Keratinocyte (primary cell): Measurements from ENCODE around the gene OR13A1. TPM values are rescaled to one million over a fixed set of nuclear protein-coding genes. Genes with fewer than 3 reads are reported as not detected.
"Not testable (repeated sequence)": the region's sequence is repeated elsewhere in the genome, so short reads cannot be mapped to it uniquely, and the experiment has no call there.

Experiments used
- DNase-seq: peaks from one replicate; pipeline ENCODE4 v3.0.0-alpha.2; 2011; ENCODE audit warnings: low read depth, missing footprints, low spot score
- FAIRE-seq: peaks from 2 replicates; lab custom pipeline; 2011; peaks lifted over from hg19 to GRCh38; lab: Jason Lieb, UNC
- H2AFZ ChIP-seq: 2 replicates; pipeline ENCODE4 v1.6.0; 2012; ENCODE audit warnings: low read length, control low read depth, inconsistent platforms; ENCODE audit not compliant: control insufficient read depth
- H3K27ac ChIP-seq: 2 replicates; pipeline ENCODE4 v1.5.1; 2011; ENCODE audit warnings: low read length; ENCODE audit not compliant: control insufficient read depth, insufficient read depth
- H3K27me3 ChIP-seq: 3 replicates; pipeline ENCODE4 v1.6.0; 2011; ENCODE audit warnings: low read length; ENCODE audit not compliant: control insufficient read depth, insufficient read depth; ENCODE audit errors: extremely low read depth
- H3K36me3 ChIP-seq, 2 experiments: 2 replicates in 1 of 2; 3 replicates in 1 of 2; pipeline ENCODE4 v1.5.1; 2011; ENCODE audit warnings: low read length in 2 of 2, mild to moderate bottlenecking in 1 of 2; ENCODE audit not compliant: control insufficient read depth in 2 of 2, insufficient read depth in 2 of 2; ENCODE audit errors: extremely low read depth in 1 of 2
- H3K4me1 ChIP-seq: 3 replicates; pipeline ENCODE4 v1.5.1; 2011; ENCODE audit warnings: low read length; ENCODE audit not compliant: control insufficient read depth, insufficient read depth; ENCODE audit errors: extremely low read depth
- H3K4me2 ChIP-seq: 3 replicates; pipeline ENCODE4 v1.6.0; 2011; ENCODE audit warnings: low read depth, low read length; ENCODE audit not compliant: control insufficient read depth, insufficient read depth; ENCODE audit errors: extremely low read depth
- H3K4me3 ChIP-seq, 3 experiments: fragments of 200-600 bp in 1 of 3; sonication (generic) in 1 of 3; 2 replicates in 2 of 3; 3 replicates in 1 of 3; pipeline ENCODE4 v1.5.1; 2011 to 2016; ENCODE audit warnings: low read length in 3 of 3, mild to moderate bottlenecking in 3 of 3, control low read depth in 2 of 3, inconsistent platforms in 1 of 3, low read depth in 1 of 3, mixed read lengths in 1 of 3, mixed run types in 1 of 3, moderate library complexity in 1 of 3; ENCODE audit not compliant: control insufficient read depth in 2 of 3, insufficient read depth in 2 of 3; ENCODE audit errors: extremely low read depth in 1 of 3
- H3K79me2 ChIP-seq: 2 replicates; pipeline ENCODE4 v1.6.0; 2012; ENCODE audit warnings: low read length; ENCODE audit not compliant: control insufficient read depth, insufficient read depth
- H3K9ac ChIP-seq: 3 replicates; pipeline ENCODE4 v1.6.0; 2011; ENCODE audit warnings: low read length; ENCODE audit not compliant: control insufficient read depth, insufficient read depth; ENCODE audit errors: extremely low read depth
- H3K9me1 ChIP-seq: 3 replicates; pipeline ENCODE4 v1.6.0; 2011; ENCODE audit warnings: low read length; ENCODE audit not compliant: control insufficient read depth, insufficient read depth; ENCODE audit errors: extremely low read depth
- H3K9me3 ChIP-seq: 2 replicates; pipeline ENCODE4 v1.5.1; 2012; ENCODE audit warnings: low read depth, low read length; ENCODE audit not compliant: control insufficient read depth
- H4K20me1 ChIP-seq: 3 replicates; pipeline ENCODE4 v1.6.0; 2011; ENCODE audit warnings: low read length; ENCODE audit not compliant: control insufficient read depth, insufficient read depth; ENCODE audit errors: extremely low read depth
- EZH2 ChIP-seq: IDR thresholded peaks from one replicate; pipeline ENCODE4 v1.6.1; 2012; ENCODE audit warnings: inconsistent platforms, mild to moderate bottlenecking, low read length, moderate library complexity
- dilution Hi-C: fragments of 300-500 bp; cut with MboI; formaldehyde crosslinking; loops from one replicate; pipeline ENCODE4 v1.7.0; 2020; ENCODE audit warnings: low sequenced_read_pairs; ENCODE audit not compliant: extremely low pct_ligation_motif_present
- polyA plus RNA-seq, 5 experiments: library from polyadenylated mRNA; depleted of rRNA in 3 of 5; stranded (reverse) in 3 of 5; stranded (forward) in 1 of 5; unstranded in 1 of 5; fragments of >200 nt; gene quantifications; 1 replicate in 1 of 5; 2 replicates in 3 of 5; 3 replicates in 1 of 5; pipeline versions ENCODE4 v1.2.1 to v1.2.3, GENCODE V29; 2011 to 2012; ENCODE audit warnings: missing spikeins in 2 of 5, low read depth in 1 of 5, low replicate concordance in 1 of 5
- TF ChIP-seq, protein P1 (sequence below), 3 experiments: IDR thresholded peaks in 1 of 3; conservative IDR thresholded peaks in 1 of 3; optimal IDR thresholded peaks in 1 of 3; 2 replicates in 2 of 3; 3 replicates in 1 of 3; pipeline versions ENCODE3 to v1.5.1; 2011; ENCODE audit warnings: low read length in 3 of 3, mild to moderate bottlenecking in 3 of 3, moderate library complexity in 2 of 3, control low read depth in 1 of 3, inconsistent platforms in 1 of 3; ENCODE audit not compliant: insufficient read depth in 2 of 3; ENCODE audit errors: extremely low read depth in 1 of 3

OR13A1 gene
- polyA plus RNA-seq, 1 donor (not counting 4 experiments of a cell fraction or from before 2014, with no cell fraction given) = not detected

DNA sequence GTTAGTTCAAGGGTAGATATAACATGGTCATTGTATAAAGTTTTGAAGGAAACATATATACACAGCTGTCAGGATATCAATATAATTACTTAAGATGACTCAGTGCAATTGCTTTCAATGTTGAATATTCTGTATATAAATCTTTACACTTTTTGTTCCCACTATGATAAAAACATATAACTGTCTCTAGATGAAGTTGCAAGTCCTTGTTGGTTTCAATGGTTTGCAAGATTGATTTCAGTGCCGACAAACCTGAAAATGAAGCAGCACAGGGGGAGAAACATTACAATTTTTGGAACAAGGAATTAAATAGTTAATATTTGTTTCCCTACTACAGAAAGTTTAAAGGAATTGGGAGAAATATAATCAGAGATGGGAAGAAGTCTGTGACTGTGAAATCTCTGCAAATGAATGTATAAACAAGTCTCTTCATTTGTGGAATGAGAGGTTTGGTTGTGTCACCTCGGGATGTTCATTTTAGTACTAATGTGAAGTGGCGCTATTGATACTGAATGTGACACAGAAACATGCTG is 54.1 kb downstream of the OR13A1 start:
- H4K20me1 ChIP-seq = no peaks in the 10 kb centered on the region
- dilution Hi-C loops = no loop called here
- no peaks in the 10 kb centered on the region for H3K9me3 ChIP-seq
- no peaks in the 10 kb centered on the region for H3K9me1 ChIP-seq
- no peaks in the 10 kb centered on the region for H3K27me3 ChIP-seq
- TF ChIP-seq, protein P1, sequence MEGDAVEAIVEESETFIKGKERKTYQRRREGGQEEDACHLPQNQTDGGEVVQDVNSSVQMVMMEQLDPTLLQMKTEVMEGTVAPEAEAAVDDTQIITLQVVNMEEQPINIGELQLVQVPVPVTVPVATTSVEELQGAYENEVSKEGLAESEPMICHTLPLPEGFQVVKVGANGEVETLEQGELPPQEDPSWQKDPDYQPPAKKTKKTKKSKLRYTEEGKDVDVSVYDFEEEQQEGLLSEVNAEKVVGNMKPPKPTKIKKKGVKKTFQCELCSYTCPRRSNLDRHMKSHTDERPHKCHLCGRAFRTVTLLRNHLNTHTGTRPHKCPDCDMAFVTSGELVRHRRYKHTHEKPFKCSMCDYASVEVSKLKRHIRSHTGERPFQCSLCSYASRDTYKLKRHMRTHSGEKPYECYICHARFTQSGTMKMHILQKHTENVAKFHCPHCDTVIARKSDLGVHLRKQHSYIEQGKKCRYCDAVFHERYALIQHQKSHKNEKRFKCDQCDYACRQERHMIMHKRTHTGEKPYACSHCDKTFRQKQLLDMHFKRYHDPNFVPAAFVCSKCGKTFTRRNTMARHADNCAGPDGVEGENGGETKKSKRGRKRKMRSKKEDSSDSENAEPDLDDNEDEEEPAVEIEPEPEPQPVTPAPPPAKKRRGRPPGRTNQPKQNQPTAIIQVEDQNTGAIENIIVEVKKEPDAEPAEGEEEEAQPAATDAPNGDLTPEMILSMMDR (optimal IDR thresholded peaks at IDR 0.05 in 1 of 3, IDR thresholded peaks at IDR 0.05 in 1 of 3, conservative IDR thresholded peaks at IDR 0.05 in 1 of 3; ENCODE audit: extremely low read depth in 1 of 3, insufficient read depth in 2 of 3, low read length in 3 of 3) = no peak
- no peak for TF ChIP-seq EZH2
- no peak overlapping the region for H3K4me3 ChIP-seq
- no peaks in the 10 kb centered on the region for H3K4me1 ChIP-seq
- H3K4me2 ChIP-seq = no peak overlapping the region
- no peak overlapping the region for H2AFZ ChIP-seq
- H3K36me3 ChIP-seq = no peaks in the 10 kb centered on the region
- DNase-seq (no peak), FAIRE-seq (no peak)
- H3K79me2 ChIP-seq = no peaks in the 10 kb centered on the region
- H3K9ac ChIP-seq = no peak overlapping the region
- H3K27ac ChIP-seq = no peak overlapping the region

DNA sequence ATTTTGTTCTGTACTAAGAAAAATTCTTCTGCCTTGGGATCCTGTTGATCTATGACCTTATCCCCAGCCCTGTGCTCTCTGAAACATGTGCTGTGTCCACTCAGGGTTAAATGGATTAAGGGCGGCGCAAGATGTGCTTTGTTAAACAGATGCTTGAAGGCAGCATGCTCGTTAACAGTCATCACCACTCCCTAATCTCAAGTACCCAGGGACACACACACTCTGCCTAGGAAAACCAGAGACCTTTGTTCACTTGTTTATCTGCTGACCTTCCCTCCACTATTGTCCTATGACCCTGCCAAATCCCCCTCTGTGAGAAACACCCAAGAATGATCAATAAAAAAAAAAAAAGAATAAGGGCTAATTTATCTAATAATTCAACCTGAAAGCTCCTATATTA is 54.8 kb downstream of the OR13A1 start:
- H3K9ac ChIP-seq, H3K36me3 ChIP-seq, H3K4me1 ChIP-seq, H2AFZ ChIP-seq, FAIRE-seq, H3K27me3 ChIP-seq, H3K27ac ChIP-seq, H4K20me1 ChIP-seq, H3K4me2 ChIP-seq, H3K9me3 ChIP-seq, H3K9me1 ChIP-seq, H3K79me2 ChIP-seq, DNase-seq, H3K4me3 ChIP-seq, dilution Hi-C loops: not testable (repeated sequence)

DNA sequence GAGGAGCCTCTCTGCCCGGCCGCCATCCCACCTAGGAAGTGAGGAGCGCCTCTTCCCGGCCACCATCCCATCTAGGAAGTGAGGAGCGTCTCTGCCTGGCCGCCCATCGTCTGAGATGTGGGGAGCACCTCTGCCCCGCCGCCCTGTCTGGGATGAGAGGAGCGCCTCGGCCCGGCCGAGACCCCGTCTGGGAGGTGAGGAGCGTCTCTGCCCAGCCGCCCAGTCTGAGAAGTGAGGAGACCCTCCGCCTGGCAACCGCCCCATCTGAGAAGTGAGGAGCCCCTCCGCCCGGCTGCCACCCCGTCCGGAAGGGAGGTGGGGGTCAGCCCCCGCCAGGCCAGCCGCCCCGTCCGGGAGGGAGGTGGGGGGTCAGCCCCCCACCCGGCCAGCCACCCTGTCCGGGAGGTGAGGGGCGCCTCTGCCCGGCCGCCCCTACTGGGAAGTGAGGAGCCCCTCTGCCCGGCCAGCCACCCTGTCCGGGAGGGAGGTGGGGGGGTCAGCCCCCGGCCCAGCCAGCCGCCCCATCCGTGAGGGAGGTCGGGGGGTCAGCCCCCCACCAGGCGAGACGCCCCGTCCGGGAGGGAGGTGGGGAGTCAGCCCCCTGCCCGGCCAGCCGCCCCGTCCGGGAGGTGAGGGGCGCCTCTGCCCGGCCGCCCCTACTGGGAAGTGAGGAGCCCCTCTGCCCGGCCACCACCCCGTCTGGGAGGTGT is 55.5 kb downstream of the OR13A1 start:
- H3K9me1 ChIP-seq, FAIRE-seq, dilution Hi-C loops, H3K4me3 ChIP-seq, H3K4me1 ChIP-seq, H3K9me3 ChIP-seq, H3K27ac ChIP-seq, H3K79me2 ChIP-seq, H3K27me3 ChIP-seq, H3K9ac ChIP-seq, H2AFZ ChIP-seq, H4K20me1 ChIP-seq, H3K4me2 ChIP-seq, DNase-seq, H3K36me3 ChIP-seq: not testable (repeated sequence)
